GM12875 (cell line): ENCODE data around the gene CASP8.
A peak's percentile ranks its signal among the peaks of the same experiment; 100 is the strongest.

ENCODE experiments used
- H3K4me3 ChIP-seq: one replicate; pipeline ENCODE4 v1.5.1; 2011; ENCODE audit warnings: low read depth, low read length, control low read depth
- TF ChIP-seq, protein P1 (sequence below): IDR thresholded peaks from 2 replicates; pipeline ENCODE4 v1.5.1; 2011; ENCODE audit warnings: low read depth, mild to moderate bottlenecking, control low read depth, inconsistent platforms, low read length, moderate library complexity, borderline replicate concordance; ENCODE audit not compliant: insufficient read depth

CASP8 gene

DNA sequence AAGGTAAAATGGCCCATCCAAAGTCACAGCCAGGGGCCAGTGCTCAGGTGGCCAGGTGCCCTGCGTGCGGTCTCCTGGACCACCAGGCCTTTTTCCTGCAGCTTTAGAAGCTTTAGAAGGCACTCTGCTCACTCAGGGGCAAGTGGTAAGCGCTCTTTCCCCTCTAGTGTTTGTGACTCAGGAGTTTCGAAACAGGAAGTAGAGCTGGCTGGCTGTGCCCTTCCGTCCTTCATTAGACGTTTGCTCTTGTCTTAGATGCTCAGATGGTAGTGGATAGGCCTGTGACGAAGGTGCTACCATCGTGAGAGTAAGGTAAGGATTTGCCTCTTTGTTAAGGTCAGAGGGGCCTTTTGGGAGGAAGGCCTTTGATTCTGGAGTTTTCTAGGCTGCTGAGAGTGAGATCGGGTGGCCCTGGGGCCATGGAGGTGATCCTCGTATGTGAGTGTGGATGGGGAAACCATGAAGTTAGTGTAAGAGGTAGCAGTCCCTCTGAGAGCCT lies at the start of gene CASP8:
TSS of gene CASP8 (plus strand) at position 235 of the 499 bp plus-strand sequence. CDS start 5,951 bp downstream, outside the sequence.
- H3K4me3 ChIP-seq, result peak within 1 kb of the TSS; percentile 44

DNA sequence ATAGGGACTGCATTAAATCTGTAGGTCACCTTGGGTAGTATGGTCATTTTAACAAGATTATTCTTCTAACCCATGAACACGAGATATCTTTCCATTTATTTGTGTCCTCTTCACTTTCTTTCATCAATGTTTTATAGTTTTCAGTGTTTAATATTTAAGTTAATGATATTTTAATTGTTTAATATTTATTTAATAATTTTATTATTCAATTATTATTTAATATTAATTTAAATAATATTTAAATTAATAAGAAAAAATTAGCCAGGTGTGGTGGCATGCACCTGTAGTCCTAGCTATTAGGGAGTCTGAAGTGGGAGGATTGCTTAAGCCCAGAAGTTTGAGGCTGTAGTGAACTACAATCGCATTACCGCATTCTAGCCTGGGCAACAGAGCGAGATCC lies 44.4 kb upstream of the CASP8 start:
- TF ChIP-seq, protein P1, sequence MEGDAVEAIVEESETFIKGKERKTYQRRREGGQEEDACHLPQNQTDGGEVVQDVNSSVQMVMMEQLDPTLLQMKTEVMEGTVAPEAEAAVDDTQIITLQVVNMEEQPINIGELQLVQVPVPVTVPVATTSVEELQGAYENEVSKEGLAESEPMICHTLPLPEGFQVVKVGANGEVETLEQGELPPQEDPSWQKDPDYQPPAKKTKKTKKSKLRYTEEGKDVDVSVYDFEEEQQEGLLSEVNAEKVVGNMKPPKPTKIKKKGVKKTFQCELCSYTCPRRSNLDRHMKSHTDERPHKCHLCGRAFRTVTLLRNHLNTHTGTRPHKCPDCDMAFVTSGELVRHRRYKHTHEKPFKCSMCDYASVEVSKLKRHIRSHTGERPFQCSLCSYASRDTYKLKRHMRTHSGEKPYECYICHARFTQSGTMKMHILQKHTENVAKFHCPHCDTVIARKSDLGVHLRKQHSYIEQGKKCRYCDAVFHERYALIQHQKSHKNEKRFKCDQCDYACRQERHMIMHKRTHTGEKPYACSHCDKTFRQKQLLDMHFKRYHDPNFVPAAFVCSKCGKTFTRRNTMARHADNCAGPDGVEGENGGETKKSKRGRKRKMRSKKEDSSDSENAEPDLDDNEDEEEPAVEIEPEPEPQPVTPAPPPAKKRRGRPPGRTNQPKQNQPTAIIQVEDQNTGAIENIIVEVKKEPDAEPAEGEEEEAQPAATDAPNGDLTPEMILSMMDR, result no peak
- H3K4me3 ChIP-seq, result no peak overlapping the region

More for the DNA sequence above, at the start of gene CASP8:
- TF ChIP-seq, protein P1, result no peak

DNA sequence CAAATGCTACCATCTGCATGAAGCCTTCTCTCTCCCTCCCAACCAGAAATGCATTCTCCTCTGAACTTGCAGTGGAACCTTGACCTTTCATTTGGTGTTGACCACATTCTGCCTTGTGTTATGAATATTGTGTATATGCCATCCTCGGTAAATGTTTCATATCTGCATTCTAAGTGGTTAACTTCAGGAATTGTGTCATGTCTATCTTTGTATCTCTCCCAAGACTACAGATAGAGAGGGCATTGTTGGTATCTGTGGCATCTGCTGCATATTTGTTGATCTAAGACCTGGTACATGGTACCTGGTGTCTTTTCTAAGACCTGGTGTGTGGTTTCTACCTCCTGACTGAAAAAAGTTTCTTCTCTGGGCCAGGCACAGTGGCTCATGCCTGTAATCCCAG lies 43.4 kb upstream of the CASP8 start:
- TF ChIP-seq, protein P1, result no peak
- H3K4me3 ChIP-seq, result no peak overlapping the region

DNA sequence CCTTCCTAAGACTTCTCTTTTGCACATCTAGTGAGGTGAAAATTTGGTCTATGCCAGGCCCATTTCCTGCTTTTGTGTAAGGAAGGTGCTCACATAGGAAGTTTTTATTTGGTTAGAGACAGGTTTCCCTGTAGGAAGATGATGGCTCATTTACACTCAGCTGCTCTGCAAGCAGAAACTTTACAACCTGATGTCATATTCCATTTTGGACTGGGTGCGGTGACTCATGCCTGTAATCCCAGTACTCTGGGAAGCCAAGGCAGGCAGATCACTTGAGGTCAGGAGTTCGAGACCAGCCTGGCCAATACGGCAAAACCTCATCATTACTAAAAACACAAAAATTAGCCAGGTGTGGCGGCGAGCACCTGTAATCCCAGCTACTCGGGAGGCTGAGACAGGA lies 41.6 kb upstream of the CASP8 start:
- TF ChIP-seq, protein P1, result no peak
- H3K4me3 ChIP-seq, result no peak overlapping the region

DNA sequence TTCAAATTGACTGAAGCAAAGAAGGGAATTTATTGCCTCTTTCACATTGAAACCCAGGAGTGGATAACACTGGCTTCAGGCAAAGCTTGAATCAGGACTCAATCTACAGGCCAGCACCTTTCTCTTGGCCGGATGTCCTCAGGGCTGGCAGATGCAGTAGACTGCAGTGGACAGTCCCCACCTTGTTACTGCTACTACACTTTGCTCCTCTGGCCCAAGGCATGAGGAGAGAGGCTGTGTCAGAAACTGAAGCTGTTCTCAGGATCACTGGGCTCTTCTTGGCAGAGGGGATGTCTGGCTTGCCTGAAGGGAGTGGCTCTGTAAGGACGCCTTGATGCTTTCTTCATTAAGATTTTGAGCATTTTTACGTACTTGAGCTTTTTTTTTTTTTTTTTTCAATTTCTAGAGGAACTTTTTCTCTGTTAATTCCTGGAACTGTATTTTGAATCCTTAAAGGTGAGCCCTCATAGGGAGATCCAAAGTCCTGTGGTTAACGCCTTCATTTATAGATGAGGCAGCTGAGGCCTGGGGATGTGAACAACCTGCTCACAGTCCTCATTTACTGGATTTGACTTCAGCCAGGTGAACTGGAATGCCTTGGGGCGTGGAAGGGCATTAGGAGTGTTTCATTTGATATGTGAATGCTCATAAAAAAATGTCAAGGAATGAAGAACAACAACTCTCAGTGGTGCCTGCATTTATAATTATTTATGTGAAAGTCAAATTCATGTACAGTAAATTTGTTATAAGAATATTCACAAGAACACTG lies 40.8 kb upstream of the CASP8 start:
- TF ChIP-seq, protein P1, result no peak

DNA sequence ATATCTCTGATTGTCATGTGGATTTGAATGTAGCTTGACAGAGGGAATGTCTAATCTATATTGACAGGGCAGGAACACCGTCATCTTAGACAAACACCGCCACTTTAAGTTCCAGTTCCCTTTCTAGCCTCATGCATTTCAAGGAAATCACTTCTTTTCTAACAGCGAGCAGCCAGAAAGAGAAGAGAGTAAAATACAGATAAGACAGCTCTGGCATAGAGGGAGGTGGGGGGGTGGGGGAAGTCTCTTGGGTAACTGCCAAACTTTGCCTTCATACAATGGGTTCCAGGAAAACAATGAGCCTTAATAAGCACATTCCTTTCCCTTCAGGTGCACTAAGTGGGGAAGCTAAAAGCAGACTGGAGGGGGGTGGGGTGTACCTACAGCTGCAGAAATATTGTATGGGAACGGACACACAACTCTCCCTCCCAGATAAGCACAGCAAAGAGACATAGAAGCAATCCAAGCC lies 40.2 kb upstream of the CASP8 start:
- no peak overlapping the region for H3K4me3 ChIP-seq
- TF ChIP-seq, protein P1, result no peak

More for the DNA sequence above, 40.8 kb upstream of the CASP8 start:
- H3K4me3 ChIP-seq, result no peak overlapping the region
